Left lung (tissue), 10 donors: ENCODE data around the gene IFNA13. TPM values are rescaled to one million over a fixed set of nuclear protein-coding genes. Genes with fewer than 3 reads are reported as not detected.

Experiments used
- ATAC-seq: fragments of 200-7000 bp; cut with Tn5 transposase; one replicate; pipeline ENCODE4 v1.9.1; 2020; ENCODE audit warnings: moderate library complexity
- DNase-seq, 4 donors: peaks; one replicate each; pipeline ENCODE4 v3.0.0-alpha.2; 2013 to 2020
- H3K27ac ChIP-seq, 2 donors: fragments of 200-600 bp; sonication (generic) in 1 of 2; one replicate each; pipeline versions ENCODE4 v1.5.0 to v1.8.0; 2020 to 2021
- H3K27me3 ChIP-seq, 2 donors: fragments of 200-600 bp; sonication (generic) in 1 of 2; one replicate each; pipeline versions ENCODE4 v1.5.0 to v1.8.0; 2020 to 2021
- H3K36me3 ChIP-seq, 2 donors: fragments of 200-600 bp; sonication (generic) in 1 of 2; one replicate each; pipeline versions ENCODE4 v1.5.0 to v1.8.0; 2020 to 2021
- H3K4me1 ChIP-seq, 2 donors: fragments of 200-600 bp; one replicate each; pipeline ENCODE4 v1.8.0; 2021
- H3K4me3 ChIP-seq, 2 donors: fragments of 200-600 bp; sonication (generic) in 1 of 2; one replicate each; pipeline versions ENCODE4 v1.5.0 to v1.8.0; 2020 to 2021; ENCODE audit warnings: mild to moderate bottlenecking in 1 of 2
- H3K9me3 ChIP-seq, 2 donors: fragments of 200-600 bp; sonication (generic) in 1 of 2; one replicate each; pipeline versions ENCODE4 v1.5.0 to v1.8.0; 2020 to 2021
- CTCF ChIP-seq, 2 donors: fragments of 200-600 bp; sonication (generic) in 1 of 2; IDR thresholded peaks; one replicate each; pipeline versions ENCODE4 v1.5.0 to v1.8.0; 2021; ENCODE audit warnings: antibody characterized with exemption in 2 of 2
- intact Hi-C, 2 donors: fragments of 100-400 bp; cut with DNase I; formaldehyde crosslinking; loops; one replicate each; pipeline versions ENCODE4 v1.11.2 to v1.14.2; 2022
- polyA plus RNA-seq, 6 donors: library from polyadenylated mRNA; unstranded; fragments of 120-200 nt; gene quantifications; one replicate each; pipeline ENCODE4 v1.2.1, GENCODE V29; 2013; ENCODE audit not compliant: insufficient read length in 6 of 6
- total RNA-seq, 2 donors: library from RNA; stranded (reverse); fragmentation: NEBNext Ultra II Directional; extraction: Animal tissue kit (Norgen Biotek cat#: 25700); gene quantifications; one replicate each; pipeline ENCODE4 v1.2.1, GENCODE V29; 2021
- donor health status: DM: no; HTN: yes; CAD: no.
- donor health status: DM: no; HTN: no; CAD: no.

IFNA13 gene
- total and polyA plus RNA-seq, 8 donors = 0.14 TPM; not detected in 7

GRCh38 chr9:21357479-21358460, 10.1 kb downstream of the IFNA13 start:
- ATAC-seq (no peak), DNase-seq (no peak)
- no peaks in the 10 kb centered on the region for H3K36me3 ChIP-seq
- H3K4me1 ChIP-seq = no peaks in the 10 kb centered on the region
- no peaks in the 10 kb centered on the region for H3K9me3 ChIP-seq
- no peak overlapping the region for H3K27ac ChIP-seq
- TF ChIP-seq CTCF (IDR thresholded peaks at IDR 0.05) = no peak
- H3K4me3 ChIP-seq = no peak overlapping the region
- H3K27me3 ChIP-seq = peaks cover 0 to under 1% of the 10 kb centered on the region in 2 donors
- intact Hi-C loops = no loop called here

GRCh38 chr9:21350787-21351186, 17.1 kb downstream of the IFNA13 start, which contains the start of gene IFNA6:
TSS of gene IFNA6 (minus strand) at chr9:21350887. CDS start at chr9:21350887, 0 bp downstream.
- no peak for DNase-seq
- no peak for ATAC-seq
- intact Hi-C loops = no loop called here
- Histone ChIP-seq H3K4me3 (no peak within 1 kb of the TSS), H3K27ac (no peak within 1 kb of the TSS), H3K27me3 (peaks cover 0 to 7% of the 10 kb centered on the region in 2 donors), H3K4me1 (no peaks in the 10 kb centered on the region), H3K36me3 (no peaks in the 10 kb centered on the region), H3K9me3 (no peaks in the 10 kb centered on the region)
- TF ChIP-seq CTCF (IDR thresholded peaks at IDR 0.05) = no peak

- intact Hi-C loops = no loop called here
- no peaks in the 10 kb centered on the region for H3K4me1 ChIP-seq
- no peak for DNase-seq
- H3K4me3 ChIP-seq = no peak overlapping the region
- TF ChIP-seq CTCF (IDR thresholded peaks at IDR 0.05) = no peak
- H3K9me3 ChIP-seq = no peaks in the 10 kb centered on the region
- no peak for ATAC-seq
- H3K27me3 ChIP-seq = peaks cover 0 to 7% of the 10 kb centered on the region in 2 donors
- H3K36me3 ChIP-seq = no peaks in the 10 kb centered on the region
- H3K27ac ChIP-seq = no peak overlapping the region
Observed at GRCh38 chr9:21348430-21348970, 19.4 kb downstream of the IFNA13 start.

GRCh38 chr9:21340735-21341134, 27.1 kb downstream of the IFNA13 start:
- Histone ChIP-seq H3K4me3 (no peak overlapping the region), H3K27ac (no peak overlapping the region), H3K4me1 (no peaks in the 10 kb centered on the region), H3K36me3 (no peaks in the 10 kb centered on the region), H3K9me3 (no peaks in the 10 kb centered on the region), H3K27me3 (no peaks in the 10 kb centered on the region)
- intact Hi-C loops = no loop called here
- no peak for ATAC-seq
- no peak for TF ChIP-seq CTCF (IDR thresholded peaks at IDR 0.05)
- DNase-seq = no peak

- Histone ChIP-seq H3K9me3 (no peaks in the 10 kb centered on the region), H3K4me3 (no peak overlapping the region), H3K27me3 (no peaks in the 10 kb centered on the region), H3K27ac (no peak overlapping the region), H3K4me1 (peaks cover 24 to 30% of the 10 kb centered on the region in 2 donors), H3K36me3 (no peaks in the 10 kb centered on the region)
- no peak for TF ChIP-seq CTCF (IDR thresholded peaks at IDR 0.05)
- intact Hi-C loops = no loop called here
- DNase-seq (no peak), ATAC-seq (no peak)
Observed at GRCh38 chr9:21336457-21336856, 31.4 kb downstream of the IFNA13 start.
